A549 treated with Mapracorat at 1 μM for 4 hours (cell line): Measurements from ENCODE around the gene HSPBAP1. TPM values are rescaled to one million over a fixed set of nuclear protein-coding genes. Genes with fewer than 3 reads are reported as not detected.

Source experiments
- total RNA-seq: library from RNA; stranded (reverse); fragments of 200-300 nt; extraction: Qiagen RNA extraction; gene quantifications from 5 replicates; pipeline ENCODE4 v1.2.3, GENCODE V29; 2022

HSPBAP1 gene
- 5.0 to 6.0 TPM (median 5.7 TPM) in 5 replicates for total RNA-seq

GRCh38 chr3:122793568-122794416, at the start of gene HSPBAP1:
Gene HSPBAP1, minus strand, starts transcription at chr3:122793831. Its CDS starts 151 bp downstream, at chr3:122793680.

GRCh38 chr3:122794779-122795673, 1.4 kb upstream of the HSPBAP1 start, which contains the start of gene SLC49A4:
Gene SLC49A4, plus strand, starts transcription at chr3:122795069. Its CDS starts 124 bp downstream, at chr3:122795193.

Other genes with a start within 250 kb of the HSPBAP1 start
- gene PARP9, start 229.5 kb downstream of the HSPBAP1 start, total RNA-seq, result 5.1 to 6.1 TPM (median 5.5 TPM) in 5 replicates
- gene DTX3L, start 229.5 kb downstream of the HSPBAP1 start, total RNA-seq, result 7.2 to 9.0 TPM (median 8.1 TPM) in 5 replicates
- gene PARP15, start 216.2 kb downstream of the HSPBAP1 start, total RNA-seq, result not detected in 5 replicates
- 7.6 to 9.2 TPM (median 8.3 TPM) in 5 replicates for gene PARP14, start 113.0 kb downstream of the HSPBAP1 start, total RNA-seq
- gene SLC49A4, start 1.2 kb upstream of the HSPBAP1 start, total RNA-seq, result 12.6 to 15.4 TPM (median 13.5 TPM) in 5 replicates
- 0.15 to 0.66 TPM (median 0.33 TPM) in 5 replicates for gene SEMA5B, start 233.9 kb upstream of the HSPBAP1 start, total RNA-seq